Measurements from ENCODE around the gene NOP53.
"Not testable (repeated sequence)": the region's sequence is repeated elsewhere in the genome, so short reads cannot be mapped to it uniquely, and the experiment has no call there.

The NOP53 gene

DNA sequence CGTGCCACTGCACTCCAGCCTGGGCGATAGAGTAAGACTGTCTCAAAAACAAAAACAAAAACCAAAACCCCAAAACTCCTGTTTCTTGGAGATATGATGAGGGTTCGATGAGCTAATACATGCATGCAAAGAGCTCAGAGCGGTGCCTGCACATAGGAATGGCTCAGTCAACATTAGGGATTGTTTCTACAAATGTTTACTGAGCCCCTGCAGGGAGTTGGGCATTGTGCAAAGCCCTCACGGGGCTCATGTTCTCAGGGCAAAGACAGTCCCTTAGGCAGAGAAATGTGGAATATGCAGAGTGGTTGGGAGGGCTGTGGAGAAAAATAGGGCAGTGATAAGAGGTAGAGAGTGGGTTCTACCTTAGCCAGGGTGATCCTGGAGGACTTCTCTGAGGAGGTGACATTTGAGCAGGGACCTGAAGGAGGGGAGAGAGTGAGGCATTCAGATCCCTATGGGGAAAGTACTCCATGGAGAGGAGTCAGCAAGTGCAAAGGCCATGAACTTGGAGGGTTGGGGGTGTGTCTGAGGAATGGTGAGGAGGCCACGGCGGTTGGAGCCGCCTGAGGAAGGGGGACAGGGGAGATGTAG, 33.6 kb upstream of the NOP53 start:
- Histone ChIP-seq H3K36me3 (ENCODE audit: insufficient read depth, low read length) (no peaks in the 10 kb centered on the region), H3K4me1 (ENCODE audit: insufficient read depth, low read length) (no peaks in the 10 kb centered on the region), H3K9me3 (ENCODE audit: control insufficient read depth, insufficient read depth, low read length) (peaks cover 4% of the 10 kb centered on the region; the same call in 1 of the 2 replicates), H3K9ac (ENCODE audit: low read depth, low read length) (no peak overlapping the region)

DNA sequence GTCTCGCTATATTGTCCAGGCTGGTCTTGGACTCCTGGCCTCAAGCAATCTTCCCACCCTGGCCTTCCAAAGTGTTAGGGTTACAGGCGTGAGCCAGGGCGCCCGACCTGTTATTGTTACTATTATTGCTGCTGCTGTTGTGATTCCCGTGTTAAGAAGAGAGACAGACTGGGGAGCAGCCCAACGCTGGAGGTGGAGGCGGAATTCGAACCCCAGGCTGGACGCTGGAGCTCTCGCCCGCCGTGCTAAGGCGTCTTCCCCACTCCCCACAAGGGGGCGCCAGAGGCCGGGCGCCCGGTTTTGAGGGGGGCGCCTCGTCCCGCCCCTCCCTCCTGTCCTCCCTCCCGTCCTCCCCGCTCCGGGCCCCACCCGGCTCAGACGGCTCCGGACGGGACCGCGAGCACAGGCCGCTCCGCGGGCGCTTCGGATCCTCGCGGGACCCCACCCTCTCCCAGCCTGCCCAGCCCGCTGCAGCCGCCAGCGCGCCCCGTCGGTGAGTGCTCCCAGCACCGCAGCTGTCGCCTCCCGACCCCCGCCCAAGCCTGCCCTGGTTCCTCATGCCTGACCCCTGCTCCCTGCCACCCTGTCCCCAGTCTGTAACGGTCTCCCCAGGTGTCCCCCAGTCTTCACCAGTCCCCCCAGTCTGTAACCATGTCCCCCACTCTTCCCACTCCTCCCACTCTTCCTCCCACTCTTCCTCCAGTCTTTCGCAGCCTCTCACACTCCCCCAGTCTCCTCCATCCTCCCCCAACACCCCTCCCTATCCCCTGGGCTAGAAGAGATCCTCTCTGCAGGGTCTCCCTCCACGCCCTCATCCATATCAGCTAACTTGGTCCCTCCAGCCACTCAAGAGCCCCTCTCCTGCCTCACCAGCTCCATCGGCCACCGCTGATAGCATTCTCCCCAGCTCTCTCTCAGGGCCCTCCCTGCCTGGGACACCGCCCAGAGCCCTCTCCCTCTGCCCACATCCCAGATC, 32.0 kb upstream of the NOP53 start, which contains the start of gene EHD2:
Gene EHD2, plus strand, starts transcription at position 377 of the 976 bp plus-strand sequence. CDS start 3,191 bp downstream, outside the sequence.
- H3K9me3 ChIP-seq (ENCODE audit: control insufficient read depth, insufficient read depth, low read length) = peaks cover 4% of the 10 kb centered on the region; the same call in 1 of the 2 replicates
- no peaks in the 10 kb centered on the region for H3K36me3 ChIP-seq (ENCODE audit: insufficient read depth, low read length)
- H3K4me1 ChIP-seq (ENCODE audit: insufficient read depth, low read length) = no peaks in the 10 kb centered on the region
- peak within 1 kb of the TSS; percentile 89 for H3K9ac ChIP-seq (ENCODE audit: low read depth, low read length)

DNA sequence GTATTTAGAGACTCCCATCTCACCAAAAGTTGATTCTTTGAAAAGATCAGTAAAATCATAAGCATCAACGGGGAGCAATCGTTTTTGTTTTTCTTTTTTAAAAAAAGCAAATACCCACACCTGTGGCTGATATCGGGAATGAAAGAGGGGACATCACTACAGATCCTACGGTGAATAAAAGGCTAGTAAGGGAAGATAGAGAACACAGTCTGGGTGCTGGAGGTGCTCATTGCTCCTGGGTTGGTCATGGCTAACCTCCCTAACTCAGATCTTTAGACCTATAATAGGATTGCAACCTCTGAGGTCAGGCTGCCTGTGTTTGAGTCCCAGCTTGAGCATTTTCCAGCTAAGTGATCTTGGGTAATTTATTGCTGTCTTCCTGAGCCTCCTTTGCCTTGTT, 31.0 kb upstream of the NOP53 start:
- Histone ChIP-seq H3K36me3 (ENCODE audit: insufficient read depth, low read length) (no peaks in the 10 kb centered on the region), H3K9ac (ENCODE audit: low read depth, low read length) (peak overlapping the region; percentile 89; the same call in 1 of the 2 replicates), H3K9me3 (ENCODE audit: control insufficient read depth, insufficient read depth, low read length) (peaks cover 4% of the 10 kb centered on the region; the same call in 1 of the 2 replicates), H3K4me1 (ENCODE audit: insufficient read depth, low read length) (peaks cover 4% of the 10 kb centered on the region; the same call in 1 of the 2 replicates)

DNA sequence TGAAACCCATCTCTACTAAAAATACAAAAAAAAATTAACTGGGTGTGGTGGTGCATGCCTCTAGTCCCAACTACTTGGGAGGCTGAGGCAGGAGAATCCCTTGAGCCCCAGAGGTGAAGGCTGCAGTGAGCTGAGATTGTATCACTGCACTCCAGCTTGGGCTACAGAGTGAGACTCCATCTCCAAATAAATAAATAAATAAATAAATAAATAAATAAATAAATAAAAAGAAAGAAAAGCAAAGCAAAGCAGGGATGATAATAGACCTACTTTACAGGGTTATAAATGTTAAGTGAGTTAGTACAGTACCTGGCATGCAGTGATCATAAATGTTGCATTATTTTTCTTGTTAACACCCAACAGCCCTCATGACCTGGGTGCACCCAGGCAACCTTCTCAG, 30.5 kb upstream of the NOP53 start:
- not testable (repeated sequence) for H3K9ac ChIP-seq (ENCODE audit: low read depth, low read length); H3K36me3 ChIP-seq (ENCODE audit: insufficient read depth, low read length); H3K9me3 ChIP-seq (ENCODE audit: control insufficient read depth, insufficient read depth, low read length); H3K4me1 ChIP-seq (ENCODE audit: insufficient read depth, low read length)

DNA sequence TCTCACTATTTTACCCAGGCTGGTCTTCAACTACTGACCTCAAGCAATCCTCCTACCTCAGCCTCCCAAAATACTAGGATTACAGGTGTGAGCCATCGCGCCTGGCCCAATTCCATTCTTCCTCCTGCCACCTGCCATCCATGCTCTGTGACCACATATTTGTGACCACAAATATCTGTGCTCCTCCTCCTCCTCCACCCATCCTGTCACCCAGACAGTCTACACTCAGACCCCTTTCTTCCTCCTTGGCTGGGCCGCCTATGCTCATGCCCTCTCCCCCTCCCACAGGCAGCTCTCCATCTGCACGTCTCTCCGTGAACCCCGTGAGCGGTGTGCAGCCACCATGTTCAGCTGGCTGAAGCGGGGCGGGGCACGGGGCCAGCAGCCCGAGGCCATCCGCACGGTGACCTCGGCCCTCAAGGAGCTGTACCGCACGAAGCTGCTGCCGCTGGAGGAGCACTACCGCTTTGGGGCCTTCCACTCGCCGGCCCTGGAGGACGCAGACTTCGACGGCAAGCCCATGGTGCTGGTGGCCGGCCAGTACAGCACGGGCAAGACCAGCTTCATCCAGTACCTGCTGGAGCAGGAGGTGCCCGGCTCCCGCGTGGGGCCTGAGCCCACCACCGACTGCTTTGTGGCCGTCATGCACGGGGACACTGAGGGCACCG, 28.9 kb upstream of the NOP53 start:
- Histone ChIP-seq H3K4me1 (ENCODE audit: insufficient read depth, low read length) (peaks cover 4% of the 10 kb centered on the region; the same call in 1 of the 2 replicates), H3K9ac (ENCODE audit: low read depth, low read length) (no peak overlapping the region), H3K36me3 (ENCODE audit: insufficient read depth, low read length) (no peaks in the 10 kb centered on the region; the same call in 1 of the 2 replicates)

DNA sequence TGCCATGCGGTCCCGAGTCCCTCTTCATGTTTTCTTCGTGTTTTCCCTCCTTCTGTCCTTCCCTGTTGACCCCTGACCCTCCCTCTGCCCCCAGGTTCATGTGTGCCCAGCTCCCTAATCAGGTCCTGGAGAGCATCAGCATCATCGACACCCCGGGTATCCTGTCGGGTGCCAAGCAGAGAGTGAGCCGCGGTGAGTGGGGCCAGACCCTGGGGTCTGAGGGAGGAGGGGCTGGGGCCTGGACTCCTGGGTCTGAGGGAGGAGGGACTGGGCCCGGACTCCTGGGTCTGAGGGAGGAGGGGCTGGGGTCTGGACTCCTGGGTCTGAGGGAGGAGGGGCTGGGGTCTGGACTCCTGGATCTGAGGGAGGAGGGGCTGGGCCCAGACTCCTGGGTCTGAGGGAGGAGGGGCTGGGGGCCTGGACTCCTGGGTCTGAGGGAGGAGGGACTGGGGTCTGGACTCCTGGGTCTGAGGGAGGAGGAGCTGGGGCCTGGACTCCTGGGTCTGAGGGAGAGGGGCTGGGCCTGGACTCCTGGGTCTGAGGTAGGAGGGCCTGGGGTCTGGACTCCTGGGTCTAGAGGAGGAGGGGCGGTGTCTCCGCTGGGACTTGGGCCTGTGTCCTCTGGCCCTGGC, 26.8 kb upstream of the NOP53 start:
- not testable (repeated sequence) for H3K9me3 ChIP-seq (ENCODE audit: control insufficient read depth, insufficient read depth, low read length); H3K9ac ChIP-seq (ENCODE audit: low read depth, low read length); H3K36me3 ChIP-seq (ENCODE audit: insufficient read depth, low read length); H3K4me1 ChIP-seq (ENCODE audit: insufficient read depth, low read length)

More for the DNA sequence above, 28.9 kb upstream of the NOP53 start:
- H3K9me3 ChIP-seq (ENCODE audit: control insufficient read depth, insufficient read depth, low read length) = peaks cover 4% of the 10 kb centered on the region; the same call in 1 of the 2 replicates

DNA sequence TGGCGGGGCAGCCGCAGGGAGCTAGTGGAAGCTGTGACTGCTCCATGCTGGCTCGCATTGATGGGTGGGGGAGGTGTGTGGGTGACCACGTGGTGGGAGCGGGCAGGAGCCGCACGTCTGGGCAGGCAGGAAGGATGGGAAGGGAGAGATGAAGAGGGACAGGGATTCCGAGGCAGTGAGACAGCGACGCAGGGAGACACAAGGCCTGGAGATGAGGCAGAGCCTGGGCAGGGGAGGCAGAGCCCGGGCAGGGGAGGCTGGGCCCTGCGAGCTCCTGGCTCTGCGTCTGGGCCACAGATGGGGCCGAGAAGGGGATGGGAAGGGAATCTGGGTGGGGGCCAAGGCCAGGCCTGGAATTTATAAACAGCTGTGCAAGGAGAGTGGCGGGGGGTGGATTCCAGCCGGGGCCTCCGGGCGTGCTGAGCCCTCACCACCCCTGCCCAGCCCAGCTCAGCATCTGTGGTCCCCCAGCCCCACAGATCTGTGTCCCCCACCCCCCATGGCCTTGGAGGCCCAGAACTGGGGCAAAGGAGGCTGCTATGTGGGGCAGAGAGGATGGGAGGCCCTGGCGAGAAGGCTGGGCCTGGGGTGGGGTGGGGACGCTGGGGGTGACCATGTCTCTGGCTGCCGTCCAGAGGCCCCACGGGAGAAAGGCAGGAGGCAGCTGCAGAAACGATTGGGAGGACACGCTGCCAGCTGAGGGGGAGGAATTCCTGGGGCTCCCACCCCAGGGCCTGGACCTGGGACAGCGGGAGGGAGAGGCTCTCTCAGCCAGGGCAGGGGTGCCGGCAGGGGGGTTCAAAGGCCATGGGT, 26.1 kb upstream of the NOP53 start:
- Histone ChIP-seq H3K4me1 (ENCODE audit: insufficient read depth, low read length) (peaks cover 4% of the 10 kb centered on the region; the same call in 1 of the 2 replicates), H3K9me3 (ENCODE audit: control insufficient read depth, insufficient read depth, low read length) (peaks cover 4% of the 10 kb centered on the region; the same call in 1 of the 2 replicates), H3K9ac (ENCODE audit: low read depth, low read length) (peak overlapping the region; percentile 20; the same call in 1 of the 2 replicates), H3K36me3 (ENCODE audit: insufficient read depth, low read length) (peaks cover under 1% of the 10 kb centered on the region; the same call in 1 of the 2 replicates)

DNA sequence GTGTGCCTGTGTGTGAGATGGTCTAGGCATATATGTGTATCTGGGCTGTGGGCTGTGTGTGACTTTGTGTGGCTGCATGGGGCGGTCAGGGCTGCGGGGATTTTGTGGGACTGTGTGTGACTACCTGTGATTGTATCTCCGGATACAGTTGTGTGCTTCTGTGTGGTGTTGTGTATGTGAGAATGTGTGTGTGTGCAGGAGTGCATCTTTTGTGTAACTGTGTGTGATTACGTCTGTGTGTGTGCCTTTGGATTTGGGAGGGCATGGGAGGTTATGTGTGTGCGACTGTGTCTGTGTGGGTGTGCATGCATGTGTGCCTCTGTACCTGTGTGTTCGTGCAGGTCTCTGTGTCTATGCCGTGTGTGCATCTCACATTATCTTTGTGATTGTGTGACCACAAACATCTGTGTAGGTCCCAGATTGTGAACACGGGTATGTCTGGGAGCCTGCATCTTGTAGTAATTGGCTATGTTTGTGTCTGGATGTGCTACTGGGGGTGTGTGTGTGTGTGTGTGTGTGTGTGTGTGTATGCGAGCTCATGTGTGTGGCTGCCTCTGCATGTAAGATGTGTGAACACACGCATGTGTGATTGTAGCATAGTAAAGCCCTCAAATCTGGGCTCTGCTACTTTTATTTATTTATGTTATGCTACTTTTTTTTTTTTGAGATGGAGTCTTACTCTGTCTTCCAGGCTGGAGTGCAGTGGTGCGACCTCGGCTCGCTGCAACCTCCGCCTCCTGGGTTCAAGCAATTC, 24.5 kb upstream of the NOP53 start:
- peaks cover 6% of the 10 kb centered on the region for H3K36me3 ChIP-seq (ENCODE audit: insufficient read depth, low read length)
- no peak overlapping the region for H3K9ac ChIP-seq (ENCODE audit: low read depth, low read length)
- H3K4me1 ChIP-seq (ENCODE audit: insufficient read depth, low read length) = peaks cover 4% of the 10 kb centered on the region; the same call in 1 of the 2 replicates
- H3K9me3 ChIP-seq (ENCODE audit: control insufficient read depth, insufficient read depth, low read length) = no peaks in the 10 kb centered on the region

DNA sequence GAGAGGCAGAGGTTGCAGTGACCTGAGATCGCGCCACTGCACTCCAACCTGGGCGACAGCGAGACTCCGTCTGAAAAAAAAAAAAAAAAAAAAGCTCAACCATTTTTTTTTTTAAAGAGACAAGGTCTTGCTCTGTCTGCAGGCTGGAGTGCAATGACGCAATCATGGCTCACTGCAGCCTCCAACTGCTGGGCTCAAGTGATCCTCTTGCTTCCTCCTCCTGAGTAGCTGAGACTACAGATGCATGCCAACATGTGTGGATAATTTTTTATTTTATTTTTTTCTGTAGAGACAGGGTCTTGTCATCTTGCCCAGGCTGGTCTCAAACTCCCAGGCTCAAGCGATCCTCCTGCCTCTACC, 21.8 kb upstream of the NOP53 start:
- no peaks in the 10 kb centered on the region for H3K9me3 ChIP-seq (ENCODE audit: control insufficient read depth, insufficient read depth, low read length)
- H3K36me3 ChIP-seq (ENCODE audit: insufficient read depth, low read length) = peaks cover 6% of the 10 kb centered on the region
- peaks cover 4% of the 10 kb centered on the region; the same call in 1 of the 2 replicates for H3K4me1 ChIP-seq (ENCODE audit: insufficient read depth, low read length)
- H3K9ac ChIP-seq (ENCODE audit: low read depth, low read length) = no peak overlapping the region

DNA sequence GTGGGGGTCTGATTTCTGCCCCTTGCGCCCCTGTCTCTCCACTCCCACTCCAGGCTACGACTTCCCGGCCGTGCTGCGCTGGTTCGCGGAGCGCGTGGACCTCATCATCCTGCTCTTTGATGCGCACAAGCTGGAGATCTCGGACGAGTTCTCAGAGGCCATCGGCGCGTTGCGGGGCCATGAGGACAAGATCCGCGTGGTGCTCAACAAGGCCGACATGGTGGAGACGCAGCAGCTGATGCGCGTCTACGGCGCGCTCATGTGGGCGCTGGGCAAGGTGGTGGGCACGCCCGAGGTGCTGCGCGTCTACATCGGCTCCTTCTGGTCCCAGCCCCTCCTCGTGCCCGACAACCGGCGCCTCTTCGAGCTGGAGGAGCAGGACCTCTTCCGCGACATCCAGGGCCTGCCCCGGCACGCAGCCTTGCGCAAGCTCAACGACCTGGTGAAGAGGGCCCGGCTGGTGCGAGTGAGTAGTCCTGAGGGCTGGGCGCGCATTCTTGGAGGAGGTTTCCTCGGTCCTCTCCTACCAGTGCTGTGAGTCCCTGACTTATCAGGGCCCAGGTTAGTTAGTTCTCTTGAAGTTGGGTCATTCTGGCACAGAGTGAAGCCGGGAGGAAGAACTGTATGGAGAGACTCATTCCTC, 19.5 kb upstream of the NOP53 start:
- Histone ChIP-seq H3K4me1 (ENCODE audit: insufficient read depth, low read length) (peaks cover 5% of the 10 kb centered on the region; the same call in 1 of the 2 replicates), H3K36me3 (ENCODE audit: insufficient read depth, low read length) (peaks cover 12% of the 10 kb centered on the region), H3K9me3 (ENCODE audit: control insufficient read depth, insufficient read depth, low read length) (no peaks in the 10 kb centered on the region), H3K9ac (ENCODE audit: low read depth, low read length) (no peak overlapping the region)

DNA sequence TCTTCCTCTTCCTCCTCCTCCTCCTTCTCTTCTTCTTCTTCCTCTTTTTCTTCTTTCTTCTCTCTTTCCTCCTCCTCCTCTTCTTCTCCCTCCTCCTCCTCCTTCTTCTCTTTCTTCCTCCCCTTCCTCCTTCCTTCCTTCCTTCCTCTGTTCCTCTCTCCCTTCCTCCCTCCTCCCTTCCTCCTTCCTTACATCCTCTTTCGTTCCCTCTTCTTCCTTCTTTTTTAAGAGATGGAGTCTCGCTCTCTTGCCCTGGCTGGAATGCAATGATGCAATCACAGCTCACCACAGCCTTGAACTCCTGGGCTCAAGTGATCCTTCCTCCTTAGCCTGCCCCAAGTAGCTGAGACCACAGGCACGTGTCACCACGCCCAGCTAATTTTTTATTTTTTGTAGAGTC, 18.9 kb upstream of the NOP53 start:
- Histone ChIP-seq H3K9me3 (ENCODE audit: control insufficient read depth, insufficient read depth, low read length) (no peaks in the 10 kb centered on the region), H3K4me1 (ENCODE audit: insufficient read depth, low read length) (peaks cover 5% of the 10 kb centered on the region; the same call in 1 of the 2 replicates), H3K36me3 (ENCODE audit: insufficient read depth, low read length) (peaks cover 13% of the 10 kb centered on the region), H3K9ac (ENCODE audit: low read depth, low read length) (no peak overlapping the region)

DNA sequence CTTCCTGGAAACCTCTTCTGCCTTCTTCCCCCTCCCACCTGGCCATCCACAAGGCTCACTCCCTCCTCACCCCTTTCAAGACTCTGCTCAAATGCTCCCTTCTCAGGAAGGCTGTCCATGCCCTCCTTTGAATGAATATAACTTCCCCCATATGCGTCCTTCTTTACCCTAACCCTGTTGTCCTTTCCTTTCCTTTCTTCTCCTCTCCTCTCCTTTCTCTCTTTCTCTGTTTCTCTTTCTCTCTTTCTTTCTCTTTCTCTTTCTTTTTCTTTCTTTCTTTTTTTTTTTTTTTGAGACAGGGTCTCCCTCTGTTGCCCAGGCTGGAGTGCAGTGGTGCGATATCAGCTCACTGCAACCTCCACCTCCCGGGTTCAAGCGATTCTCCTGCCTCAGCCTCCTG, 17.1 kb upstream of the NOP53 start:
- H3K9ac ChIP-seq (ENCODE audit: low read depth, low read length); H3K9me3 ChIP-seq (ENCODE audit: control insufficient read depth, insufficient read depth, low read length); H3K4me1 ChIP-seq (ENCODE audit: insufficient read depth, low read length): not testable (repeated sequence)
- H3K36me3 ChIP-seq (ENCODE audit: insufficient read depth, low read length) = peaks cover 13% of the 10 kb centered on the region

Measured in ES-I3 (cell line).